GM19328 (cell line): ENCODE measurements around the gene PRR15.

Experiments
- ATAC-seq: cut with Tn5 transposase; IDR thresholded peaks from one replicate; pipeline ENCODE4 v1.9.1; 2021; ENCODE audit warnings: mild to moderate bottlenecking, moderate library complexity; ENCODE audit not compliant: unreplicated experiment

The PRR15 gene

DNA sequence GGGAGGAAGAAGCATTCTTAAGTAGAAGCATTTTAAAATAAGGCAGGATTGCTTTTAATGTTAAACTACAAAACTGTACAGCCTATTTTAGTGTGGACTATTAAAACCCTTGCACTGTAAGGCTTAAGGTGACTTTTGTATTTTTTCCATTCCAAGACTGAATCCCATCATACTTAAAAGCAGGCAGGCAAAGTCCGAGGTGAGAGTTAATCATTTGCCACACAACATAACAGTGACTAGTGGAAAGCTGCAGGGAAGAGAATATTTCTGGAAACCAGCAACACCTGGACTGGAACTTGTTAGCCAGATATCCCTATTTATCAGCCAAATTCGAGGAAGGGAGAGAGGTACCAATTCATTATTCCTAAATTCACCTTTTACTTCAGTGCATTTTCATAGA lies 3.5 kb downstream of the PRR15 start:
- ATAC-seq: no peak

DNA sequence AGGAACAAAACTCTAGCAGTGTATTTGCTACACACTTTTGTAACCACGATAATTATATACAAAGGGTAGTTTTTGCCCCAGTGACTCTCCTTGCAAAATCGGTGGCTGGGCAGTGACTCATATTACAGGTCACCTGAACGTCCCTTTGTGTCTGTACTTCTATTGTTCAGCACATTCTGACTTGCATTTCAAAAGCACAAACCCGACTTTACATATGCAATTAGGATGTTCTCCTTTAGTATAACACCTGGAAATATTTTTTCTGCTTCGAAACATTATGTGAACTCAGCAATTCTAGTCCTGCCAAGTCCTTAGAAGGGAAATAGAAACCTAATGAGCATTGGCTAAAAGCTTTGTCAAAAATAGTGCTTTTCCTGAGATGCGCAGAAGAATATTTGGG lies 6.0 kb downstream of the PRR15 start:
- no peak for ATAC-seq

GRCh38 chr7:29572558-29572957 lies 8.9 kb downstream of the PRR15 start:
- ATAC-seq: no peak

- ATAC-seq: no peak
Observed at GRCh38 chr7:29573567-29573966, 9.9 kb downstream of the PRR15 start.

DNA sequence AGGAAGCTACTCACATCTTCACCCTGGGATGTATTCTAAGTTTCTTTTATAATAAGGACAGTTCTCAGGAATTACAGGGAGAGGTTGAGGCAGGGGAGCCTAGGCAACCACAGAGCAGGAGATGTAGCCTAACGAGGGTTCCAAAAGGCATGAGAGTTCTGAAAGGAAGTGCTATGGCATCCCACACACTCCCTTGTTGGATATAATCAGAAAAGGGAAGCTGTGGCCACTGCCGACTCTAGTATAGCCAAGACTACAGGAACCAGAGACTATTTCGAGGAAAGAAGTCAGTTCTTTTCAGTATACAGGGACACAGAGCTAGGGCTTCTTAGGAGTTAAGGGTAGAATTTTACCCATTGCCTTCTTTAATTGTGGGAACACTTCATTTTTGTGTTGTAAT lies 11.0 kb downstream of the PRR15 start:
- no peak for ATAC-seq

- ATAC-seq: no peak
Observed at GRCh38 chr7:29587195-29587808, 23.7 kb downstream of the PRR15 start.

GRCh38 chr7:29588212-29588611 lies 24.6 kb downstream of the PRR15 start:
- ATAC-seq: no peak

GRCh38 chr7:29588900-29589696 lies 25.5 kb downstream of the PRR15 start:
- ATAC-seq: no peak

DNA sequence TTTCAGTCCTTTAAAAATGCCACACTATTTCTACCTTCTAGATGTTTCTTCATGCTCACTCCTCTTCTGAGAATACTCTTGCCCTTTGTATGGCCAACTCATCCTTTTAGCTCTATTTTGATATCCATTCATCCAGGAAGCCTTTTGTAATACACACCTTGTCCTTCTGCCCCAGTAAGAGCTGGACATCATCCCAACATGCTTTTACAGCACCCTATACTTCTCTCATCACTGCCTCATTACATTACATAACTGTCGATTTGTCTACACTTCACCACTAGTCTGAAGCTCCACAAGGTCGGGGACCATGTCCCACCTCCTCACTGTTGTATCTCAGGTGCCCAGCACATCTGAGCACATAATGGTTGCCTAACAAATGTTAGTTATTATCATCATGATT lies 29.2 kb downstream of the PRR15 start:
- no peak for ATAC-seq

DNA sequence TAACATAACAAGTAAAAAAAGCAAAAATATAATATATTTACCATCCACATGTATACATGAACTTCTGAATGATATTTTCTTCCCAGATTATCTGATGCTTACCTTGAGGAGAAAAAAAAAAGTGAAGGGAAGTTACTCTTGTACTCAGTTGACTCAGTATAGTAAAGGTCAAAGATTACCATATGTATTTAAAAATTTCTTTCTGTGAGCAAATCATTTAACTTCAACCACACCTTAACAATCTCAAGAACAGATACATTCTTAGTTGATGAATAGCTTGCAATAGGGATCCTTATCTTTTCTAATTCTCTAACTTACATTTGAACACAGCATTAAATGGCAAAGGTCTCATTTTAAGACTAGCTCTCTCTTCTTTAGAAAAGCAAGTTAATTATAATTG lies 29.8 kb downstream of the PRR15 start:
- ATAC-seq: no peak

GRCh38 chr7:29596593-29597178 lies 33.1 kb downstream of the PRR15 start:
- no peak for ATAC-seq

GRCh38 chr7:29597266-29597665 lies 33.6 kb downstream of the PRR15 start:
- ATAC-seq: no peak

DNA sequence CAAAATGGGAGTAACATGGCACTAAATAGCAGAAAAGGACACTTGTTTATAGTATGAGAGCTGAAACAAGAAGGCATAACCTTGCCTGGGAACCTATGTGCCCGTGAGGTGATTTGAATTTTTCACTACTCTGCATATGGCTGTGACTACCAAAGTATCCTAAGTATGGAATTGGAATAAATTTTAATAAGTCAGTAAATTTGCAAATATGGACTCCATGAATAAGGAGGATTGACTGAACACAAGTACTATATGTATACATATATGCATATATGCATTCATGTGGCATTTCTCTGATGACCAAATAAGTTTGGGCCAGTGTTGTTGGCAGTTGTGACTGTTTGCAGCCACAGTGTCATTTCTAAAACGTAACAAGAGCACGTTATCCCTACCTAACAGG lies 34.5 kb downstream of the PRR15 start:
- no peak for ATAC-seq

GRCh38 chr7:29598613-29599012 lies 35.0 kb downstream of the PRR15 start:
- no peak for ATAC-seq

GRCh38 chr7:29599026-29599425 lies 35.4 kb downstream of the PRR15 start:
- no peak for ATAC-seq

DNA sequence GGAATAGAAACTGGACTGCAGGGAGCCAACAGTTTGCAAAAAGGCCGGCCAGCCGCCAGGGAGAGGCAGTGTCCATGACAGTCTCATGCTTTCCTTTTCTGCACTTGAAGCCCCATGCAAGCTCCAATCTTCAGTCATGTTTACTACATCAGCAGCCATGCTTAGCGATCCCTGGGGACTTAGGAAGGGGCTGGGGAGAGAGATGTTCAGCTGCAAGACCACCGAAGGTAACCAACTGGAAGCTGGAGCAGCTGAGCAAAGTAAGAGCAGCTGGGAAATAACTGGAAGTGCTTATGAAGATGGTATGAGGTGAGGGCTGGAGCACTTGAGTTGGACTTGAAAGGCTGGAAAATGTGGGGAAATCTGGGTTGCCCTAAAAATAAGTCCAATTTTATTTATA lies 37.0 kb downstream of the PRR15 start:
- no peak for ATAC-seq

GRCh38 chr7:29604052-29604451 lies 40.4 kb downstream of the PRR15 start:
- ATAC-seq: no peak

DNA sequence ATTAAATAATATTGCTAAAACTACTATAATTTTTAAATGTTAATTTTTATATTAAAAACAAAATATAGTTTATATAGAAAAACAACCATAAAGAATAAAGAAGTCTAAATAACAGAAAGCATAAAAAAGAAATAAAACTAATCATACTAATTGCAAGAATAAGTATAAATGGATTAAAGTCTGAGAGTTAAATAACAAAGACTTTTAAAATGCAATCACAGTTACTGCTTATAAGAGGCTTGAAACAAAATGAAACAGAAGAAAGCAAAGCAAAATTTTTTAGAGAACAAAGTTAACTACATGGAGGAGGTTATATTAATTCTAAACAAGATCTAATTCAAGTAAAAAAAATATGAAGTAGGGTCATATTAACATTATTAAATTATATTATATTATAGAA lies 41.1 kb downstream of the PRR15 start:
- no peak for ATAC-seq

GRCh38 chr7:29605671-29606070 lies 42.0 kb downstream of the PRR15 start:
- no peak for ATAC-seq

- ATAC-seq: no peak
Observed at GRCh38 chr7:29606287-29606721, 42.7 kb downstream of the PRR15 start.

DNA sequence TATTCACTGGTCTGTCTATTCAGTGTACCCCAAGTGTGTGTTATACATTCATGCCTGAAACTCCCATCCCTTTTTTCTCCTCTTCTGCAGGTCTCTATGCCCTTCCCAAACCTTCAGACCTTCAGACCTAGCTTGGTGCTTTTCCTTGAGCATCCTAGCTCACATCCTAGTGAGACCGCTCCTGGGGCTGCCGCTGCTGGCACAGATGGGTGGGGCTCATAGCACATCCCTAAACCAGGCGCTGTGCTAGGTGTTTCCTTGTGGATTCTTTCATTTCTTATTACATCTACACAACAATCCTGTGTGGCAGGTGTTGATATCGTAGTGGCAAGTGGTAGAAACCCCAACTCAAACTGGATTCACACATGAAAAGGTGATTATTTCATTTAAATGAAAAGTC lies 43.2 kb downstream of the PRR15 start:
- no peak for ATAC-seq

- no peak for ATAC-seq
Observed at GRCh38 chr7:29607259-29607658, 43.6 kb downstream of the PRR15 start.
